GM21515 (cell line): ENCODE results near the gene SLC12A3.
A peak's percentile ranks its signal among the peaks of the same experiment; 100 is the strongest.

Experiments
- ATAC-seq: cut with Tn5 transposase; IDR thresholded peaks from one replicate; pipeline ENCODE4 v1.9.1; 2021; ENCODE audit not compliant: unreplicated experiment

The SLC12A3 gene

GRCh38 chr16:56889206-56889605, 24.2 kb downstream of the SLC12A3 start:
- no peak for ATAC-seq

- no peak for ATAC-seq
Measured at GRCh38 chr16:56891685-56892084, 26.7 kb downstream of the SLC12A3 start.

GRCh38 chr16:56892705-56893104, 27.7 kb downstream of the SLC12A3 start:
- ATAC-seq, result no peak

- ATAC-seq, result no peak
Measured at GRCh38 chr16:56894331-56894917, 29.4 kb downstream of the SLC12A3 start.

GRCh38 chr16:56895813-56896212, 30.8 kb downstream of the SLC12A3 start:
- no peak for ATAC-seq

GRCh38 chr16:56896244-56896643, 31.2 kb downstream of the SLC12A3 start:
- no peak for ATAC-seq

GRCh38 chr16:56897026-56897799, 32.2 kb downstream of the SLC12A3 start:
- ATAC-seq, result no peak

GRCh38 chr16:56898847-56899246, 33.8 kb downstream of the SLC12A3 start:
- no peak for ATAC-seq

GRCh38 chr16:56903866-56904265, 38.9 kb downstream of the SLC12A3 start:
- no peak for ATAC-seq

GRCh38 chr16:56907401-56907800, 42.4 kb downstream of the SLC12A3 start:
- ATAC-seq, result no peak

GRCh38 chr16:56909527-56909979, 44.5 kb downstream of the SLC12A3 start:
- no peak for ATAC-seq

- ATAC-seq, result no peak
Measured at GRCh38 chr16:56910112-56910511, 45.1 kb downstream of the SLC12A3 start.

GRCh38 chr16:56910654-56911539, 45.9 kb downstream of the SLC12A3 start:
- ATAC-seq, result no peak

GRCh38 chr16:56911771-56912571, 47.0 kb downstream of the SLC12A3 start:
- ATAC-seq, result peak; percentile 55

GRCh38 chr16:56912746-56913708, 48.0 kb downstream of the SLC12A3 start:
- no peak for ATAC-seq

GRCh38 chr16:56914896-56915295, 49.9 kb downstream of the SLC12A3 start:
- no peak for ATAC-seq

GRCh38 chr16:56915336-56916119, 50.5 kb downstream of the SLC12A3 start:
- no peak for ATAC-seq

- peak; percentile 68 for ATAC-seq
Measured at GRCh38 chr16:56916571-56917403, 51.8 kb downstream of the SLC12A3 start.
